A673 (cell line): ENCODE results near the gene CD28.

ENCODE experiments used
- CTCF ChIP-seq: fragments of 300-800, 200-600 bp; sonication (generic); conservative IDR thresholded peaks from 2 replicates; pipeline ENCODE4 v1.5.1; 2017; ENCODE audit warnings: low read depth, mild to moderate bottlenecking, antibody characterized with exemption, low read length, moderate library complexity, mixed read lengths
- EZH2 ChIP-seq: fragments of 200-600 bp; sonication (generic); IDR thresholded peaks from 2 replicates; pipeline ENCODE4 v1.6.1; 2017; ENCODE audit warnings: borderline replicate concordance, low read depth, mild to moderate bottlenecking, mixed read lengths, antibody characterized with exemption, low read length; ENCODE audit not compliant: poor library complexity, severe bottlenecking

DNA sequence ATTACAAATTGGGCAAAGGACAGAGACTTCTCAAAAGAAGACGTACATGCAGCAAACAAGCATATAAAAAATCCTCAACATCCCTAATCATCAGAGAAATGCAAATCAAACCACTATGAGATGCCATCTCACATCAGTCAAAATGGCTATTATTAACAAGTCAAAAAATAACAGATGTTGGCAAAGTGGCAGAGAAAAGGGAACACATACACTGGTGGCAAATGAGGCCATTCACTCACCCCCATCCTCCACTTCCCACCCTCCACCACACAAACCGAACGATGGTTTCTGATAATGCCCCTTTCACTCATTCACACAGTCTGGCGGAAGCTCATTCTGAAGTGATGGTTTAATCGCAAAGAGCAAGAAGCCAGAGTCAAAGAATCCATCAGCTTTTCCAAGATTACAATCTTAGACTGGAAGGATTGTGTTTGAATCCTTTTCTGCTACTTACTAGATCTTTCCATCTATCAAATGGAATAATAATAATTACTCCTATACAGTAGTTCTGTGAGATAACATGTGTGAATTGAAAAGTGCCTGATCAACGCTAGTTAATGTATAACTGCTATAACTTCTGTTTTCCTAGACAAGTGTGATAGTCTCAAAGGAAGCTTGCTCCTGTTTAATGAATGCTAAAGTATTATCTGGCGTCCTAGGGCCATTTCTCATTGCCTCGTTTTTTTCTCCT is 16.9 kb upstream of the CD28 start:
- TF ChIP-seq CTCF (no peak), EZH2 (no peak)
